Vagina (tissue), 2 donors: ENCODE measurements around the gene PMIS2.

Source experiments
- CTCF ChIP-seq, 3 experiments: fragments of 450-650 bp in 2 of 3; fragments of 200-600 bp in 1 of 3; sonication (generic) in 1 of 3; IDR thresholded peaks; one replicate each; pipeline ENCODE4 v1.5.1; 2017 to 2019; ENCODE audit warnings: antibody characterized with exemption in 3 of 3, mild to moderate bottlenecking in 2 of 3, moderate library complexity in 2 of 3
- POLR2A ChIP-seq, 2 donors: fragments of 450-650 bp; IDR thresholded peaks; one replicate each; pipeline ENCODE4 v1.6.1; 2017; ENCODE audit warnings: antibody characterized with exemption in 2 of 2, mild to moderate bottlenecking in 2 of 2, moderate library complexity in 2 of 2

- TF ChIP-seq CTCF (IDR thresholded peaks at IDR 0.05) (no peak), POLR2A (IDR thresholded peaks at IDR 0.05) (no peak)
Observed at GRCh38 chr19:35552534-35553384, 33.2 kb upstream of the PMIS2 start.
